Measurements from ENCODE around the gene HS3ST1.

GRCh38 chr4:11415409-11416070 lies 13.2 kb downstream of the HS3ST1 start:
- TF ChIP-seq POLR2A (IDR thresholded peaks at IDR 0.05), result no peak
- TF ChIP-seq, protein P1, sequence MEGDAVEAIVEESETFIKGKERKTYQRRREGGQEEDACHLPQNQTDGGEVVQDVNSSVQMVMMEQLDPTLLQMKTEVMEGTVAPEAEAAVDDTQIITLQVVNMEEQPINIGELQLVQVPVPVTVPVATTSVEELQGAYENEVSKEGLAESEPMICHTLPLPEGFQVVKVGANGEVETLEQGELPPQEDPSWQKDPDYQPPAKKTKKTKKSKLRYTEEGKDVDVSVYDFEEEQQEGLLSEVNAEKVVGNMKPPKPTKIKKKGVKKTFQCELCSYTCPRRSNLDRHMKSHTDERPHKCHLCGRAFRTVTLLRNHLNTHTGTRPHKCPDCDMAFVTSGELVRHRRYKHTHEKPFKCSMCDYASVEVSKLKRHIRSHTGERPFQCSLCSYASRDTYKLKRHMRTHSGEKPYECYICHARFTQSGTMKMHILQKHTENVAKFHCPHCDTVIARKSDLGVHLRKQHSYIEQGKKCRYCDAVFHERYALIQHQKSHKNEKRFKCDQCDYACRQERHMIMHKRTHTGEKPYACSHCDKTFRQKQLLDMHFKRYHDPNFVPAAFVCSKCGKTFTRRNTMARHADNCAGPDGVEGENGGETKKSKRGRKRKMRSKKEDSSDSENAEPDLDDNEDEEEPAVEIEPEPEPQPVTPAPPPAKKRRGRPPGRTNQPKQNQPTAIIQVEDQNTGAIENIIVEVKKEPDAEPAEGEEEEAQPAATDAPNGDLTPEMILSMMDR (IDR thresholded peaks at IDR 0.05), result no peak

Data from prostate gland (tissue), 2 donors.